Measurements from ENCODE around the gene ZSWIM2. TPM values are rescaled to one million over a fixed set of nuclear protein-coding genes. Genes with fewer than 3 reads are reported as not detected.

Gene ZSWIM2
- total and polyA plus RNA-seq, 2 of the 4 experiments (the other 2 are of a cell fraction): 0.09 TPM; not detected in 1

DNA sequence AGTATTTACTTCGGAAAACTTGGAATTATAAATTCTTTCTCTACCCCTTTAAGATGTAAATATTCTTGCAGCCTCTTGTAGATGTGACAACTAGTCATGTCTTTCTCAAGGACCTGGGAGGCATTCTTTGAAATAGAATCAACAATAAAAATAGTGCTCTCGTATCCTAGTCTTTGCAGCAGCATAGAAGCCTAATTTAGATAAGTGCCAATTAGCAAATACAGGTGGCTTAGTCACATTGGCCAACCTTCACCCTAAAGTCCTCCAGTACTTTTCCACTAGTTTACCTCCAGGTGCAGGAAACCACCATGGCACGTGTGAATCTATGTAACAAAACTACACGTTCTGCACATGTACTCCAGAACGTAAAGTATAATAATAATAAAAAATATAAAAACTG lies 3.5 kb upstream of the ZSWIM2 start:
- intact Hi-C loops (cut with micrococcal nuclease) (no loop called here), dilution Hi-C loops (cut with HindIII; ENCODE audit: low sequenced_read_pairs, unreplicated experiment) (no loop called here), in situ Hi-C loops (cut with MboI; ENCODE audit: low sequenced_read_pairs) (no loop called here)
- Histone ChIP-seq H2BK20ac (ENCODE audit: low read depth, low read length) (no peak overlapping the region), H3K36me3 (ENCODE audit: control insufficient read depth, insufficient read depth, low read length) (no peaks in the 10 kb centered on the region), H3K4ac (ENCODE audit: low read depth, low read length) (no peak overlapping the region), H2BK5ac (ENCODE audit: low read depth, low read length, poor library complexity, severe bottlenecking) (no peak overlapping the region), H3K56ac (ENCODE audit: extremely low read depth, insufficient read depth, low read length) (no peak overlapping the region), H3K14ac (replicated peaks; ENCODE audit: low read depth, low read length) (no peak overlapping the region), H3K9me1 (ENCODE audit: insufficient read depth, low read length) (no peaks in the 10 kb centered on the region; the same call in 1 of the 2 replicates), H4K20me1 (ENCODE audit: insufficient read depth, low read length) (no peaks in the 10 kb centered on the region), H3K18ac (ENCODE audit: low read depth, low read length) (no peak overlapping the region), H3K79me1 (ENCODE audit: low read depth in 1 of 2, low read length in 2 of 2) (no peaks in the 10 kb centered on the region), H2BK15ac (ENCODE audit: low read depth, low read length) (no peak overlapping the region), H3K9me3 (ENCODE audit: control insufficient read depth, insufficient read depth, low read length) (no peaks in the 10 kb centered on the region), H3K4me1 (ENCODE audit: control insufficient read depth, insufficient read depth, low read length) (peaks cover 3% of the 10 kb centered on the region; the same call in 1 of the 2 replicates), H3K23ac (ENCODE audit: low read depth, low read length) (no peak overlapping the region), H3K4me3 (ENCODE audit: insufficient read depth, low read depth, low read length) (no peak overlapping the region), H4K5ac (ENCODE audit: low read depth, low read length) (no peak overlapping the region), H2BK120ac (ENCODE audit: low read depth, low read length) (no peak overlapping the region), H3K9ac (ENCODE audit: low read depth, low read length) (no peak overlapping the region), H2AFZ (replicated peaks; ENCODE audit: low read length, poor library complexity) (no peak overlapping the region), H4K8ac (ENCODE audit: low read depth in 2 of 2, low read length in 2 of 2) (no peak overlapping the region), H3K4me2 (ENCODE audit: low read depth, low read length) (no peak overlapping the region), H2AK5ac (ENCODE audit: low read depth, low read length) (no peak overlapping the region), H4K91ac (ENCODE audit: insufficient read depth, low read depth, low read length) (no peak overlapping the region), H3K27ac (ENCODE audit: insufficient read depth, low read length) (no peak overlapping the region), H3K27me3 (ENCODE audit: control insufficient read depth, insufficient read depth, low read length) (no peaks in the 10 kb centered on the region), H2AK9ac (replicated peaks; ENCODE audit: low read depth, low read length, poor library complexity) (no peak overlapping the region)
- BruUV-seq (replicated peaks): no TSS peak
- TF ChIP-seq FOS (IDR thresholded peaks at IDR 0.05; ENCODE audit: low read depth, low read length): no peak
- TF ChIP-seq, protein P1, sequence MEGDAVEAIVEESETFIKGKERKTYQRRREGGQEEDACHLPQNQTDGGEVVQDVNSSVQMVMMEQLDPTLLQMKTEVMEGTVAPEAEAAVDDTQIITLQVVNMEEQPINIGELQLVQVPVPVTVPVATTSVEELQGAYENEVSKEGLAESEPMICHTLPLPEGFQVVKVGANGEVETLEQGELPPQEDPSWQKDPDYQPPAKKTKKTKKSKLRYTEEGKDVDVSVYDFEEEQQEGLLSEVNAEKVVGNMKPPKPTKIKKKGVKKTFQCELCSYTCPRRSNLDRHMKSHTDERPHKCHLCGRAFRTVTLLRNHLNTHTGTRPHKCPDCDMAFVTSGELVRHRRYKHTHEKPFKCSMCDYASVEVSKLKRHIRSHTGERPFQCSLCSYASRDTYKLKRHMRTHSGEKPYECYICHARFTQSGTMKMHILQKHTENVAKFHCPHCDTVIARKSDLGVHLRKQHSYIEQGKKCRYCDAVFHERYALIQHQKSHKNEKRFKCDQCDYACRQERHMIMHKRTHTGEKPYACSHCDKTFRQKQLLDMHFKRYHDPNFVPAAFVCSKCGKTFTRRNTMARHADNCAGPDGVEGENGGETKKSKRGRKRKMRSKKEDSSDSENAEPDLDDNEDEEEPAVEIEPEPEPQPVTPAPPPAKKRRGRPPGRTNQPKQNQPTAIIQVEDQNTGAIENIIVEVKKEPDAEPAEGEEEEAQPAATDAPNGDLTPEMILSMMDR (conservative IDR thresholded peaks at IDR 0.05; ENCODE audit: low read depth, low read length): no peak
- TF ChIP-seq MAFK (IDR thresholded peaks at IDR 0.05; ENCODE audit: low read depth, low read length): no peak
- no peak for TF ChIP-seq RFX5 (IDR thresholded peaks at IDR 0.05; ENCODE audit: low read depth, low read length)
- TF ChIP-seq RAD21 (IDR thresholded peaks at IDR 0.05; ENCODE audit: low read length): no peak
- no peak for TF ChIP-seq RCOR1 (IDR thresholded peaks at IDR 0.05; ENCODE audit: insufficient replicate concordance, low read length)
- no peak for TF ChIP-seq CHD1 (IDR thresholded peaks at IDR 0.05; ENCODE audit: low read depth, low read length)
- TF ChIP-seq, protein P2, sequence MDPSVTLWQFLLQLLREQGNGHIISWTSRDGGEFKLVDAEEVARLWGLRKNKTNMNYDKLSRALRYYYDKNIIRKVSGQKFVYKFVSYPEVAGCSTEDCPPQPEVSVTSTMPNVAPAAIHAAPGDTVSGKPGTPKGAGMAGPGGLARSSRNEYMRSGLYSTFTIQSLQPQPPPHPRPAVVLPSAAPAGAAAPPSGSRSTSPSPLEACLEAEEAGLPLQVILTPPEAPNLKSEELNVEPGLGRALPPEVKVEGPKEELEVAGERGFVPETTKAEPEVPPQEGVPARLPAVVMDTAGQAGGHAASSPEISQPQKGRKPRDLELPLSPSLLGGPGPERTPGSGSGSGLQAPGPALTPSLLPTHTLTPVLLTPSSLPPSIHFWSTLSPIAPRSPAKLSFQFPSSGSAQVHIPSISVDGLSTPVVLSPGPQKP (IDR thresholded peaks at IDR 0.05; ENCODE audit: borderline replicate concordance, low read depth, low read length): no peak
- no peak for TF ChIP-seq MAZ (IDR thresholded peaks at IDR 0.05; ENCODE audit: borderline replicate concordance, low read depth, low read length)
- no peak for TF ChIP-seq POLR2A (IDR thresholded peaks at IDR 0.05; ENCODE audit: low read depth, low read length)
- TF ChIP-seq SMC3 (IDR thresholded peaks at IDR 0.05; ENCODE audit: low read depth, low read length): no peak
- TF ChIP-seq NFE2L2 (IDR thresholded peaks at IDR 0.05; ENCODE audit: low read depth, low read length): no peak
- no peak for TF ChIP-seq BHLHE40 (IDR thresholded peaks at IDR 0.05; ENCODE audit: low read depth, low read length)
- no peak for TF ChIP-seq MXI1 (IDR thresholded peaks at IDR 0.05; ENCODE audit: borderline replicate concordance, low read depth, low read length)
- TF ChIP-seq CEBPB (IDR thresholded peaks at IDR 0.05; ENCODE audit: low read depth, low read length): no peak
- TF ChIP-seq, protein P3, sequence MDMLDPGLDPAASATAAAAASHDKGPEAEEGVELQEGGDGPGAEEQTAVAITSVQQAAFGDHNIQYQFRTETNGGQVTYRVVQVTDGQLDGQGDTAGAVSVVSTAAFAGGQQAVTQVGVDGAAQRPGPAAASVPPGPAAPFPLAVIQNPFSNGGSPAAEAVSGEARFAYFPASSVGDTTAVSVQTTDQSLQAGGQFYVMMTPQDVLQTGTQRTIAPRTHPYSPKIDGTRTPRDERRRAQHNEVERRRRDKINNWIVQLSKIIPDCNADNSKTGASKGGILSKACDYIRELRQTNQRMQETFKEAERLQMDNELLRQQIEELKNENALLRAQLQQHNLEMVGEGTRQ (IDR thresholded peaks at IDR 0.05; ENCODE audit: low read depth, low read length): no peak
- DNase-seq (no peak), ATAC-seq (ENCODE audit: low read depth) (no peak)
- ChIA-PET CTCF (interaction anchor here (1.2 kb wide), 1 partner anchor 10 kb away, joined by 3 read pairs; no protein-coding TSS in a partner anchor), POLR2A (ENCODE audit: unreplicated experiment) (no interaction called here)
- no CpG with 5 or more reads among the region's 5 CpGs for WGBS, 2 experiments (ENCODE audit: extremely low coverage in 2 of 2, insufficient read length in 1 of 2)
